HFF-Myc (cell line): ENCODE data around the gene MICU1.
"Not testable (repeated sequence)": the region's sequence is repeated elsewhere in the genome, so short reads cannot be mapped to it uniquely, and the experiment has no call there.

Source experiments
- DNase-seq: peaks from one replicate; pipeline ENCODE4 v3.0.0-alpha.2; 2011; ENCODE audit warnings: low read depth; ENCODE audit errors: extremely low read depth
- H3K4me3 ChIP-seq: replicated peaks from 2 replicates; pipeline ENCODE4 v1.5.1; 2011; ENCODE audit warnings: low read depth, mild to moderate bottlenecking, control low read depth, low read length
- CTCF ChIP-seq: IDR thresholded peaks from 2 replicates; pipeline ENCODE4 v1.5.1; 2012; ENCODE audit warnings: mild to moderate bottlenecking, low read depth, low read length, control low read depth; ENCODE audit errors: missing control alignments

The MICU1 gene

GRCh38 chr10:72483471-72483870 lies 142.4 kb downstream of the MICU1 start:
- DNase-seq: no peak

GRCh38 chr10:72480861-72481260 lies 145.0 kb downstream of the MICU1 start:
- no peak for DNase-seq
- TF ChIP-seq CTCF: no peak
- no peak overlapping the region for H3K4me3 ChIP-seq

More at GRCh38 chr10:72483471-72483870, 142.4 kb downstream of the MICU1 start:
- TF ChIP-seq CTCF: no peak
- no peak overlapping the region for H3K4me3 ChIP-seq

GRCh38 chr10:72477463-72477862 lies 148.4 kb downstream of the MICU1 start:
- no peak for DNase-seq
- no peak for TF ChIP-seq CTCF
- no peak overlapping the region for H3K4me3 ChIP-seq

GRCh38 chr10:72472306-72472705 lies 153.6 kb downstream of the MICU1 start:
- H3K4me3 ChIP-seq: no peak overlapping the region
- no peak for TF ChIP-seq CTCF
- DNase-seq: no peak

- TF ChIP-seq CTCF: no peak
- no peak overlapping the region for H3K4me3 ChIP-seq
These were observed 155.2 kb downstream of the MICU1 start for GRCh38 chr10:72470666-72471065.

GRCh38 chr10:72467064-72467463 lies 158.8 kb downstream of the MICU1 start:
- DNase-seq, H3K4me3 ChIP-seq: not testable (repeated sequence)

More at GRCh38 chr10:72470666-72471065, 155.2 kb downstream of the MICU1 start:
- no peak for DNase-seq

GRCh38 chr10:72466018-72466417 lies 159.9 kb downstream of the MICU1 start:
- no peak for DNase-seq
- TF ChIP-seq CTCF: no peak
- no peak overlapping the region for H3K4me3 ChIP-seq
